Measurements from ENCODE around the gene AMMECR1L.
"Not testable (repeated sequence)": the region's sequence is repeated elsewhere in the genome, so short reads cannot be mapped to it uniquely, and the experiment has no call there.

AMMECR1L gene

DNA sequence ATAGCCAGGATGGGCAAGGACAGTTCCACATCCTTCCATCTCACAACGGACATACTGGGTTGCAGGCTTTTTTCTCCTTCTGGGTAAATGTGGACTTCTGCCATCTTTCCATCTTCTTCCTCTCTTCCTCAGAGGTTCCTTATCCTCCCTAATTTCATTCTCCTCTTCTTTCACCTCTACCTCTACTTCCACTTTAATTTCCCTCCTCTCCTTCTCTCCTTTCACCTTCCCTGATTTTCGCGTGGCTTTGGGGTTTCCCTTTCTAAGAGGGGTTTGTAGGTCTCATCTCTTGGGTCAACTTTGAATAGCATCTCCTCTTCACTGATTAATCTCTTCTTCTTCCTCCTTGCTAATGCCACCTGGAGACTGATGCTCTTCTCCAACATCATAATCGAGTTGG lies 44.9 kb downstream of the AMMECR1L start:
- H3K4me1 Mint-ChIP-seq (ENCODE audit: low read depth), result peaks cover 3% of the 10 kb centered on the region
- H3K36me3 Mint-ChIP-seq, result peaks cover 2% of the 10 kb centered on the region
- H3K27me3 Mint-ChIP-seq, result no peaks in the 10 kb centered on the region
- no peak overlapping the region for H3K4me3 Mint-ChIP-seq
- H3K9me3 Mint-ChIP-seq (ENCODE audit: low read depth), result no peaks in the 10 kb centered on the region
- no peak overlapping the region for H3K27ac Mint-ChIP-seq

DNA sequence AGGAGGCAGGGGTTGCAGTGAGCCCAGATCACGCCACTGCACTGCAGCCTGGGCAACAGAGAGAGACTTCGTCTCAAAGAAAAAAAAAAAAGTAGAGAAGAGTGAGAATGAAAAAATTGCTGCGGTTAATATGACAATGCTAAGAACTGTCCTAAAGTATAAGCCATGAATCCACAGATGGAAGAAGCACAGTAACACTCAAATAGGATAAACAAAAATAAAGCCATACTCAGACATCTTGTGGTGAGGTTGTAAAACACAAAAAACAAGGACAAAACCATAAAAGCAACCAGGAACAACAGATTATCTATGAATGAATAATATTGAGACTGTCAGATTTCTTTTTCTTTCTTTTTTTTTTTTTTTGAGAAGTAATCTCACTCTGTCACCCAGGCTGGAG lies 50.8 kb downstream of the AMMECR1L start:
- Mint-ChIP-seq H3K4me3 (no peak overlapping the region), H3K4me1 (ENCODE audit: low read depth) (peaks cover 12% of the 10 kb centered on the region), H3K27me3 (no peaks in the 10 kb centered on the region), H3K9me3 (ENCODE audit: low read depth) (no peaks in the 10 kb centered on the region), H3K36me3 (no peaks in the 10 kb centered on the region), H3K27ac (no peak overlapping the region)

DNA sequence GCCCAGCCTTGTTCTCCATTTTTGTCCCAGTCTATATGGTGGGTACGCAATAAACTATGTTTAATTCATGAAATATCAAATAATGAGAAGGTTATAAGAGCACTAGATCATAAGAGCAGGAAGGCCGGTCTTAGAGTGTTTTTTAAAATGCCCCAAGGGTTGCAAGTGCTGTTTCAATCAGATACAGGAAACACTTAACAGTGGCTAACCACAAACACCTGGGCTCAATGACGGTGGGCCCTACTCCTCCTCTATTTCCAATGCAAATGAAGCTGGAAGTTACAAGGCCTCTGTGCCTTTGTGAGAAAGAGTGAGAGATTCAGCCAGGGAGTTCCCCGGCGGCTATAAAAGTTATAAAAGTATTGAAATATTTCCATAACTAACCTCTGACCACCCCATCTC lies 55.9 kb downstream of the AMMECR1L start:
- Mint-ChIP-seq H3K4me3 (peak overlapping the region; percentile 56), H3K27ac (peak overlapping the region; percentile 82), H3K9me3 (ENCODE audit: low read depth) (no peaks in the 10 kb centered on the region), H3K36me3 (peaks cover 5% of the 10 kb centered on the region), H3K27me3 (no peaks in the 10 kb centered on the region), H3K4me1 (ENCODE audit: low read depth) (peaks cover 27% of the 10 kb centered on the region)

GRCh38 chr2:127826708-127827107 lies 59.0 kb downstream of the AMMECR1L start:
- H3K36me3 Mint-ChIP-seq; H3K9me3 Mint-ChIP-seq (ENCODE audit: low read depth): not testable (repeated sequence)
- H3K4me1 Mint-ChIP-seq (ENCODE audit: low read depth), result peaks cover 27% of the 10 kb centered on the region

GRCh38 chr2:127826047-127826446 lies 59.7 kb downstream of the AMMECR1L start:
- Mint-ChIP-seq H3K27me3 (no peaks in the 10 kb centered on the region), H3K9me3 (ENCODE audit: low read depth) (peaks cover 4% of the 10 kb centered on the region), H3K36me3 (peaks cover 5% of the 10 kb centered on the region), H3K27ac (no peak overlapping the region), H3K4me1 (ENCODE audit: low read depth) (peaks cover 26% of the 10 kb centered on the region), H3K4me3 (no peak overlapping the region)

More at GRCh38 chr2:127826708-127827107, 59.0 kb downstream of the AMMECR1L start:
- H3K27me3 Mint-ChIP-seq, H3K27ac Mint-ChIP-seq, H3K4me3 Mint-ChIP-seq: not testable (repeated sequence)

GRCh38 chr2:127820080-127820668 lies 65.6 kb downstream of the AMMECR1L start:
- H3K36me3 Mint-ChIP-seq, result peaks cover 4% of the 10 kb centered on the region
- H3K27me3 Mint-ChIP-seq, result no peaks in the 10 kb centered on the region
- no peak overlapping the region for H3K27ac Mint-ChIP-seq
- H3K4me1 Mint-ChIP-seq (ENCODE audit: low read depth), result no peaks in the 10 kb centered on the region
- no peak overlapping the region for H3K4me3 Mint-ChIP-seq
- peaks cover 11% of the 10 kb centered on the region for H3K9me3 Mint-ChIP-seq (ENCODE audit: low read depth)

- no peaks in the 10 kb centered on the region for H3K27me3 Mint-ChIP-seq
- H3K36me3 Mint-ChIP-seq, result peaks cover 4% of the 10 kb centered on the region
- H3K27ac Mint-ChIP-seq, result no peak overlapping the region
Measured at GRCh38 chr2:127818794-127819425, 66.8 kb downstream of the AMMECR1L start.

DNA sequence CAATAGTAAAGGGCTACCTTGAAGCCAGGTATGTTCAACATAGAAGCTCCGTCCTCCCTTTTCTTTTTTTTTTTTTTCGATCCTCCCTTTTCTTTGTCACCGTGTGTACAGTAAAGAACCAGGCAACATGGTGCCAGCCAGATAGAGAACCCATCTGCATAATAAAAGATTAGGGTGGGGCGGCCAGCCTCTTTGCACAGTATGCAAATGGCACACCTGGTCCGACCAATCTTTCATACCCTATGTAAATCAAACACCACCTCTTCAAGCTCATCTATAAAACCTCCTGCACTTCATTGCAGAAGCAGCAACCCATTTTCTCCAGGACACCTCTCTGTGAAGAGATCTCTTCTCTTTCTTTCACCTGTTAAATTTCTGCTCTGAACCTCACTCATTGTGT lies 67.5 kb downstream of the AMMECR1L start:
- H3K9me3 Mint-ChIP-seq (ENCODE audit: low read depth), result peaks cover 11% of the 10 kb centered on the region

More at GRCh38 chr2:127818794-127819425, 66.8 kb downstream of the AMMECR1L start:
- Mint-ChIP-seq H3K9me3 (ENCODE audit: low read depth) (peaks cover 11% of the 10 kb centered on the region), H3K4me3 (no peak overlapping the region), H3K4me1 (ENCODE audit: low read depth) (no peaks in the 10 kb centered on the region)

DNA sequence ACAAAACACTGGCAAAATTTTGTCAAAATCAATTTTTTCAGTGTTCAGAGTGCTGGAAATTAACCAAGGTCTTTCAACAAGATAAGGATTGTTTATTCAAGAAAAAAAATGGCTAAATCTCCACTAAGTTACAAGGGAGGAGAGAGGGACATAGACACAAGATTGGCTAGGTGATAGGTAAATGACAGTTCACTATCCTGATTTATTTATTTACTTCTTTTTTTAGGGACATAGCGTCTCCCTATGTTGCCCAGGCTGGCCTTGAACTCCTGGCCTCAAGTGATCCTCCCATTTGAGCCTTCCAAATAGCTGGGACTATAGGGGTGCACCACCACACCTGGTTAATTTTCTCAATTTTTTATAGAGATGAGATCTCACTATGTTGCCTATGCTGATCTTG lies 71.1 kb downstream of the AMMECR1L start:
- Mint-ChIP-seq H3K36me3 (peaks cover 7% of the 10 kb centered on the region), H3K9me3 (ENCODE audit: low read depth) (no peaks in the 10 kb centered on the region), H3K27ac (no peak overlapping the region), H3K27me3 (no peaks in the 10 kb centered on the region), H3K4me1 (ENCODE audit: low read depth) (peaks cover 16% of the 10 kb centered on the region), H3K4me3 (no peak overlapping the region)

More for the DNA sequence above, 67.5 kb downstream of the AMMECR1L start:
- H3K36me3 Mint-ChIP-seq, result peaks cover 5% of the 10 kb centered on the region
- no peak overlapping the region for H3K27ac Mint-ChIP-seq
- no peaks in the 10 kb centered on the region for H3K4me1 Mint-ChIP-seq (ENCODE audit: low read depth)
- no peak overlapping the region for H3K4me3 Mint-ChIP-seq
- no peaks in the 10 kb centered on the region for H3K27me3 Mint-ChIP-seq

GRCh38 chr2:127812441-127812840 lies 73.3 kb downstream of the AMMECR1L start:
- H3K9me3 Mint-ChIP-seq (ENCODE audit: low read depth); H3K36me3 Mint-ChIP-seq; H3K27me3 Mint-ChIP-seq: not testable (repeated sequence)
- Mint-ChIP-seq H3K4me1 (ENCODE audit: low read depth) (peaks cover 33% of the 10 kb centered on the region), H3K27ac (peak overlapping the region; percentile 36), H3K4me3 (peak overlapping the region; percentile 95)
